Kasumi-1 (cell line): Measurements from ENCODE around the gene MGAT4A.

Experiments
- DNase-seq, 2 experiments: peaks; one replicate each; lab custom pipeline; 2025; lab: John Stamatoyannopoulos, UW

Gene MGAT4A

DNA sequence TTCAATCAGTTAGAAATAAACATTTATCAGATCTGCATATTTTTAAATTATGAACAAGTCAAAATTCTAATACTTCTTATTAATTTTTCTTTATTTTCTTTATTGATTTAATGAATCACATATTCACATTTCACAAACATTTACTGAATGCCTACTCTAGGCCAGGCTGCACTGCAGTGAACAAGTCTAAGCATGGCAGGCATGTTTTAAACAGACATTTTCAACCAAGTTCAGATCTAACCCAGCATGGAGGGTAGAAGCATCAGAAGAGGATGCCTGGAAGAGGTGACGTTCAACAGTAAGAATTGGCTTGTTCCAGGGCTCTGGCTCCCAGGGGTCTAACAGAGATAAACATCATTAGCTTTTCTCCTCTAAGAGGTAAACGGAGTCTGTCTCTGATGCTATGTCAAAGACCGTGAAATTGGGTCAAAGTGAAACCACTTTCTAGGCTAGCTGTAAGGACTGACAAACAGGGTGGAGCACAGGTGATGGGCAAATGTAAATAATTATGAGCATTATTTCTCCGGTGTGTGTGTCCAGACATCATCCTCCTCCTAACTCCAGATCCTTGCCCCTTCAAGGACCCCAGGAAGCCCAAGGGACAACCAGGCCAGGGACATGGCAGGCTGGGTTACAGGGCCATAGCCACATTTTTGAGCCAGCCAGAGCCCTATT, 72.0 kb downstream of the MGAT4A start:
- no peak for DNase-seq

DNA sequence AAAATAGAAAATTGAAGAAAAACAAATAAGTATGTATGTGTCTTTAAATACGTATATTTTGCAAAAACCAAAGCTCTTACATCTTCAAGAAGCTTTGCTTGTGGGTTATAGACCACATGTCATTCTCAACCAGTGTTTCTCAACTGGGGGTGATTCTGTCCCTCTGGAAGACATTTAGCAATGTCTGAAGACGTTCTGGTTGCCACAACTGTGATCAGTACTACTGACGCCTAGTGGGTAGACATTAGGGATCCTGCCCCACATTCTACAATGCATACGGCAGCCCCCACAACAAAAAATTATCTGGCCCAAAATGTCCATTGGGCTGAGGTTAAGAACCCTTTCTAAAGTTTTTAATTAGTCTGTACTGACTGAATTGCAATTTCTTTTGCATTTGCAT, 74.1 kb downstream of the MGAT4A start:
- DNase-seq = peak in 1 of 2 experiments; percentile 8

DNA sequence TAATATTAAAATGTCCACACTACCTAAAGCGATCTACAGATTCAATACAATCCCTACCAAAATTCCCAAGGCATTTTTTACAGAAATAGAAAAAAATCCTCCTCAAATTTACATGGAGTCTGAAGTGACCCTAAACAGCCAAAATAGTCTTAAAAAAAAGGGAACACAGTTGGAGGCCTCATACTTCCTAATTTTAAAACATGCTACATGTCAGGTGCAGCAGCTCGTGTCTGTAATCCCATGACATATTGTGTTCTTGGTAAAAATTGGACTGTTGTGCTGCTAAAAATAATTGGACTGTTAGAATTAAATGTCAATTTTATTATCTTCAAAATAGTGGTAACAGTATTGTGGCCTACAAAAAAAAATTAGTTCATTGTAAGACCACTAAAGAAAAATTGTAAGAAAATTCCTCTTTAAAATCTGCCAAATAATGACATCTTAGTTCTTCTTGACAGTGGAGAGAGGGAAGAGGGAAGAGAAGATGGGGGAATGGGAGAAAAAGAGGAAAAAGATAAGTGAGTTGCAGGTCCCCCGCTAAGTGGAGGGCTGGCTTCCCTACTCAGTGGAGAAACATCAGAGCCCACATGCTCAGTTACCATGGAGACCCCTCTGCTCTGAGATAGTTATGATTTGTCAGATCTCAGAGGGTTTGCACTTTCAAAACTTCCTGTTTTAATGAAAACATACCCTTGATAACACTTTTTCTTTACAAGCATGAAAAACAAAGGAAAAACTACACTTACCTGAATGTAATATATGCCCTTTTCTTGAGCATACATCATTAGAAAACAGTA, 76.0 kb downstream of the MGAT4A start:
- peak; percentile 29 to 42 for DNase-seq

DNA sequence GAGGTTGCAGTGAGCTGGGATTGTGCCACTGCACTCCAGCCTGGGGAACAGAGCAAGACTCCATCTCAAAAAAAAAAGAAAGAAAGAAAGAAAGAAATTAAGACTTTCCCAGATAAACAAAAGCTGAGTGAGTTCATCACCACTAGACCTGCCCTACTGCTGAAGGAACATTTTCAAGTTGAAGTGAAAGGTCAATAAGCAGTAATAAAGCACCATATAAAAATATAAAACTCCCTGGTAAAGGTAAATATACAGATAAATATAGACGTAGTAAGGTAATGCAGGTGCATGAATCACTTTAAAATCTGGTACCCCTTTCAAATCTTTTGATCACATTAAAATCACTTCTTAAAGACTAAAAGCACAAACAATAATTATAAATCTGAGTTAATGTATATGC, 79.9 kb downstream of the MGAT4A start:
- DNase-seq = no peak

DNA sequence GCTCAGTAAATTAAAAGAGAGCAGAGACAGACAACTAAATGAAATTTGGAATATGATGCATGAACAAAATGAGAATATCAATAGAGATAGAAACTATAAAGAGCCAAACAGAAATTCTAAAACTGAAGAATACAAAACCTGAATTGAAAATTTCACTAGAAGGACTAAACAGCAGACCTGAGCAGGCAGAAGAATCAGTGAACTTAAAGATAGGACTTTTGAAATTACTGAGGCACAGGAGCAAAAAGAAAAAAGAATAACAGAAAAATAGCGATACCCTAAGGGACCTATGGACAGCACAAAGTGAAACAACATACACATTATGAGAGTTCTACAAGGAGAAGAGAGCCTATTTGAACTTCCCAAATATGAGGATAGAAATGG, 80.9 kb downstream of the MGAT4A start:
- no peak for DNase-seq

DNA sequence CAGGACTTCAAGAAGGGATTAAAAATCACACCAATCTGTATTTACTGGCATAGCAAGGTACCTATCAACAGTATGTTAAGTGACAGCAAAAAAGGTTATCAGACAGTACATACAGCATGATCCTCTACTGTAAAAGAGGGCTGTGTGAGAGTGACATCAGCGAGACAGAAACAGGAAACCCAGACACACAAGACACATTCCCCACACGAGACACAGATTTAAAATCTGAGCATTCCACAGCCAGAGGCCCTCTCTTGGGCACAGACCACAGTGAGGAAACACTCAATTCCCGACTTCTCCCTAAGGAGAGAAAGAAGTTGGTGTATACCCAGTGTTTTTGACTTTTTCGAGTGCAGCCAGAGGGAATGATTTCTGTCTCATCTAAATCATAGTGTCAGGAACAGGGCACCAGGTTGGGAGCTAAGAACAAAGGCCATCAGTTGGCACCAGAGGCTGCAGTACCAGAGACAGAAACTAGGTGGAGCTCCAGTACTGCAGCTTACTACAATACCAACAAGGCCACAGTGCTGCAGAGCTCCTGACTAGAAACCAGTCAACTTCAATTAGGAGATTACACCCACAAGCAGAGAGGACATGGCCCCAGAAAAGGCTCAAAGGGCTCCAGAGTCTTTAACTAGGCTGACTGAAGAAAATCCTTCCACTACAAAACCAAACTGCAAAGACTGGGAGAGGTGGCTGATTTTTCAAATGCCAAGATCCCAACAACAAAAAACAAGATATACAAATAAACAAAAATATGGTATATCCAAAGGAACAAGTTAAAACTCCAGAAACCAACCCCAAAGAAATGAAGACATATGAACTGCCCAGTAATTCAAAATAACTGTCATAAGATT, 81.6 kb downstream of the MGAT4A start:
- DNase-seq = peak; percentile 91 to 97

DNA sequence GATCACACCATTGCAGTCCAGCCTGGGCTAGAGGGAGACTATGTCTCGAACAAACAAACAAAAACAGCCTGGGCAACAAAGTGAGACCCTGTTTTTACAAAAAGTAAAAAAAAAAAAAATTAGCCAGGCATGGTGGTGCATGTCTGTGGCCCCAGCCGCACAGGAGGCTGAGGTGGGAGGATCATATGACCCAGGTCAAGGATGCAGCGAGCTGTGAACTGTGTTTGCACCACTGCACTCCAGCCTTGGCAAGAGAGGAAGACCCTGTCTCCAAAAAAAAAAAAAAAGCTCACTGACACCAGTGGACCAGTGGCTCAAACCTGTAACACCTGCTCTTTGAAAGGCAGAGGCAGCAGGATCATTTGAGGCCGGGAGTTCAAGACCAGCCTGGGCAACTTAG, 82.5 kb downstream of the MGAT4A start:
- DNase-seq = no peak

DNA sequence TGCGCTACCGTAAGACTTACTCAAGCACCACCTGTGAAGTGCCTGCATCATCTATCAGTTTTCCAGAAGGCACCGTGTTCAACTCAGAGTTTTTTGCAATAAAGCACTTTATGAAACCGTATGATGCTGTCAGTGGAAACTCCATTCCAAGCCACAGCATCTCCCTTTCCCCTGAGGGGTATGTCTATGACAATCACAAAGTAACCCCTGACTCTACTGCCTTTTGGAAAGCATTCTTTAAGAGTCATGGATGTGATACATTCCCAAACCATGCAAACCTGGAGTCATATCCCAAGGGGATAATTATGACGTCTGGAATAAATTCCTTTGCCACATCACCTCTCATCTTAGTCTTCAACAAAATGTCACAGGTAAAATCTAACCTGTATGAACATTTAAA, 83.3 kb downstream of the MGAT4A start:
- DNase-seq = no peak

DNA sequence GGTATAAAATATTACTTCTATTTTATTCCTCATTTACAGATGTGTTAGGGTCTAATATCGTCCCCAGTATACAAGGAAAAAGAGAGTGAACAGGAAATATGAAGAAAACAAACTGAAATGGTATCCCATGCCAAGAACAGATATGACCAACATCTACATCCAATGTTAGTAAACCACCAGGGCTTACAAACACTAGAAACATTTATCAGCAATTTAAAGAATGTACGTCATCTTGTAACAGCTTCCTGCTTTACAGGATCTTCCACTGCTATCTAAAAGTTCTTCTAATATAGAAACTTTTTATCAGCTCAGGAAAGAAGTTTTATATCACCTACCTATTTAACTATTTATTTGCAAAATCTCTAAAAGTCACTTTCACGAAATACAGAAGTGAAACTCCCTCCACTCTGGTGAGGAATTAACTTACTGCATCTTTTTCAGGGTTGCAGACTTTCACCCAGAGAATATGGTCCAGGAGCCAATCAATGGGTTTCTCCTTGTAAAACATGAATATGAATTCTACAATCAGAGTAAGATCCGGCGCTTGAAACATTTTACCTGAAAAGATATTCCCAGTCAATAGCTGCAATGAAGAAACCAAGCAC, 87.3 kb downstream of the MGAT4A start:
- no peak for DNase-seq

DNA sequence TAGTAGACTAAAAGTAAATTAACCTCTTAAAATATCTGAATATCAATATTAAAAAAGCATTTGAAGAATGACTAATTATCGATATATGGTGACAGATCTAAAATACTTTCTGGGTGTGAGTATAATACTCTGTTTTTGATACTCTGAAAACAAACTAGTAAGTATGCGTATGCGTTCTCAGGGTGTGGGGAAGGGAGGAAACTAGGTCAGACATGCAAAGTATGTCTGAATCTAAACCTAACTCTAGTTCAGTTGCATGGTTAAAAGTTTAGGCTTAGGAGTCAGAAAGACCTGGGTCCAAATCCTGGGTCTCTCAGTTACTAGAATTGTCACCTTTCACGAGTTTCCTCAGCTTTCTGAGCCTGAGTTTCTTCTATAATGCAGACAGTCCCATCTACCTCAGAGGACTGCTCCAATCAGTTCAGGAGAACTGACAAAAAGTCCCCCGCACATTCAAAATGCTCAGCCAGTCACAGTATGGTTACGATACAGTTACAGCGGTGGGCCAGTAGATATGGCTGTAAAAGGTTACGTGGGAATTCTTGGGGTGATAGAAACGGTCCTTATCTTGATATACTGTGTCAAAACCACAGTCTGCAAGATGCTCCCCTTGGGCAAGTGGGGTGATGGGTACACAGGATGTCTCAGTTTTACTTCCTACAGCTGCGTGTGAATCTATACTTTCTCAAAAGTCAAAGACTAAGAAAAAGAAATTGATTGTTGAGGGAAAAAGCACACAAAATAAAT, 93.4 kb downstream of the MGAT4A start:
- no peak for DNase-seq

DNA sequence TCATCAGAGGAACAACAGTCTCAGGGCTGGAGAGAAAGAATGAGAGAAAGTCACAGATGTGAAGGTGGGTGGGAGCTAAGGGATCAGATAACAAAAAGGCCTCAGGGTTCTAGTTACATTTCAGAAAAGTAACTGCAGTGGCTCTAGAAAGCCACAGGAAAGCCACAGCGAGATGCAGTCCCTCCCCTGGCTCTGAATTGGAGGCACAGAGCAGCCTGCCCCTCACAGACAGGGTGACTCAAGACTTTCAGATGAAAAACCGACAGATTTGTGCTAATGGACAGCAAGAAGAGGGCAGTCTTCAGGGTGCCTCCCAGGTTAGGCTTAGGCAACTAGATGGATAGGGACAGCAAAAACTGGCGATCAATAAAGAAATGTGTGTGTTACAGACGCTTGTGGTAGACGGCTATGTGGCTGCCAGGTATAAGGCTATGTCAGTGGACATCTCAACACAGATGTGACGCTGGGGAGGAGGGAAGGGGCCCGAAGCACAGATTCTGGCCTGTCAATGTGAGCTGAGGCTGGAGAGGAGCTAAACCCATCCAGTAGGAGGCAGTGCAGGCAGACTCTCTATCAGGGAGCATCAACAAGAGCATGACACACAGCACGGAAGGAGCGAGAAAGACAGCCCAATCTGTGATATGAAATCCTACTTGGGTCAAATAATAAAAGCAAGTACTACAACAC, 96.4 kb downstream of the MGAT4A start:
- DNase-seq = peak; percentile 64 to 71

DNA sequence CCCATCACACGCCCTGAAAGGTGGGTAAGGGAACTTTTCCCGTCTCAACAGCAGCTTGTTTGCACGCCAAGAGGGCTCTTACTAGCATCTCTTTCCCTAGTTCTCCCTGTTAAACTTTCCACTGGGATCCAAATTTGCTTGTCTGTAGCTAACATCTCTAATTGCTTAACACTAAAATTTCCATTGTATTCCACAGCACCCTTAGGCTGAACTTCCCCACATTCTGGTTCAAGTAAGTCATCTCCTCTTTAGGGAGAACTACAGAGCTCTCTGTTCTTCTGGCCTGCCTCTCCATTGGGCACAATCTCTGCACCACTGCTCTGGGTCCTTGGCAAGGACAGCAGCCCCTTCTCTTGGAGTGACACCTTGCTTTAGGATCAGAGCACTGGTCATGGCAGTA, 98.6 kb downstream of the MGAT4A start:
- DNase-seq = no peak

DNA sequence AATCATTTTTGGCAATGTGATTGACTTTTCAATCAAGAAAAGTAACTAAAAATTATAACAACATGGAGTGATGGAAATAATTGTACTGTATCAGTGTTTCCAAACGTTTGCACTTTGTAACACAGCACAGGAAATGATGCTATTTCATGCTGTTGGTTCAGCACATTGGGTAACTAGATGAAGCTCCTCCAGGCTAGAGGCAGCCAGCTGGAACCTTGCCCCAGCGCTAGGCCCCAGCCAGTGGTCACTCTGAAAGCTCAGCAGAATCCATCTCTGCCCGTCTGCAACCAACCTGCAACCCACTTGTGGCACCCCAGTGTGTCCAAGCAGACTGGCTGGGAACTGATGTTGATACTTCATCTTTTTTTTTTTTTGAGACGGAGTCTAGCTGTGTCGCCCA, 107.3 kb downstream of the MGAT4A start:
- no peak for DNase-seq

DNA sequence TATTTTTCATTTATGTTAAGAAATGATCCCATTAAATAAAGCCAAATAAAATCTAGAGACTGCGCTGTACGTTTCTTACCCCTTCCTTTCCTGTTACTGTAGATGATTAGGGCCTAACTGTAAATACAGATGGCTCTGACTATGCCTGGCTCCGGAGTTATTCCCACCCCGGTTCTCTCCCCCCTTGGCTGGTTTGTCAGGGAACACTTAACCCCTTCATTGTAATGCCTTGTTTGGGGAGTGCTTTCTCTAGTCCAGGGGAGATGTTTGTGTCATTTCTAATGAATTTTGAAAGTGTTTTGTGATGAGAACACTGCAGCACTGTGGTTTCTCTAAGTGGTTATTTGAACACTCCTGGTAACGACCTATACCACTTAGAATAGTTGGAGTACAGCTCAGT, 113.8 kb downstream of the MGAT4A start:
- DNase-seq = no peak

DNA sequence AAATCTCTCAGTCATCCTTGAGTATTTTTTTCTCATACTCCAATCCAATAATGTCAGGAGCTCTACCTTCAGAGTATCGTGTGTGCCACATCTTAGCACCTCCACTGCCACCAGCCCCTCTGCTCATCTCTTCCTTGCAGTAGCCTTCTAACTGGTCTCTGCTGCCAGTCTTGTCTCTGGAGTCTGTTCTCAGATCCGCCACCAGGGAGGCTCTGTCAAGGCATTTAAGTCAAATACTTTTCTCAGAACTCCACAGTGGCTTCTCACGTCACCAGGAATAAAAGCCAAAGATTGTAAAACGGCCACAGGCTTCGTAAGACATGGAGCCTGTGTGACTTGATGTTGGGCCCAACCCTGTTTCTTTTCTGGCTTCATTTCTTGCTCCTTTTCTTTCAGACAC, 115.5 kb downstream of the MGAT4A start:
- DNase-seq = peak in 1 of 2 experiments; percentile 32

DNA sequence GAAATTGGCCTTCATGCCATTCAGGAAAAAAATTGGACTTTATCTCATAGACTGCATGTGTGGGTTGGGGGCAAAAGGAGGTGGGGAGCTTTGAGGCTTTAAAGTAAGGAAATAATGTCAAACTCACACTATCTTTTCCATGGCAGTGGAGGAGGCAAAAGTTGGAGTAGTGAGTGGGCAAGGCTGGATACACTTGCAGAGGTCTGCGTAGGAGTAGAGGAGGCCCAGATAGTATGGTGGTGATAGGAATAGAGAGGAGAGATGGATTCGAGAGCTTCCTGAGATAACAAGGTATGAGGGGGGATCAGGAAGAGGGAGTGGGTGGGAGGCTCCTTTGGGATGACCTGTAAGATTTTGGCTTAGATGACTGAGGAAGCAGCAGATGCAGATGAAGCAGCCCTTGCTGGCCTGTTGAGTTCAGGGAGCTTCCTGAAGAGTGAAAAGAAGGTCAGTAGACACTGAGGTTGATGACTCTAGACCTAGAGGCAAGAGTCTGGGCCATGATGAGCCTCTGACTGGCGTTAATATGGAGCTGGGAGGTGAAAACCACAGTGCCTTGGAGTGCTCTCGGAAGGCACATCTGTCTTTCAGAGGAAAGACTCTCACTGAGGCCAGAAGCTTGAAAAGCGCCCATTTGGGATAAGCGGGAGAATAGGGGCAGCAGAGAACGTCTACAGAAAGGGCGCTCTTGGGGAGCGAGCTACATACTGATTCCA, 116.8 kb downstream of the MGAT4A start:
- DNase-seq = no peak

DNA sequence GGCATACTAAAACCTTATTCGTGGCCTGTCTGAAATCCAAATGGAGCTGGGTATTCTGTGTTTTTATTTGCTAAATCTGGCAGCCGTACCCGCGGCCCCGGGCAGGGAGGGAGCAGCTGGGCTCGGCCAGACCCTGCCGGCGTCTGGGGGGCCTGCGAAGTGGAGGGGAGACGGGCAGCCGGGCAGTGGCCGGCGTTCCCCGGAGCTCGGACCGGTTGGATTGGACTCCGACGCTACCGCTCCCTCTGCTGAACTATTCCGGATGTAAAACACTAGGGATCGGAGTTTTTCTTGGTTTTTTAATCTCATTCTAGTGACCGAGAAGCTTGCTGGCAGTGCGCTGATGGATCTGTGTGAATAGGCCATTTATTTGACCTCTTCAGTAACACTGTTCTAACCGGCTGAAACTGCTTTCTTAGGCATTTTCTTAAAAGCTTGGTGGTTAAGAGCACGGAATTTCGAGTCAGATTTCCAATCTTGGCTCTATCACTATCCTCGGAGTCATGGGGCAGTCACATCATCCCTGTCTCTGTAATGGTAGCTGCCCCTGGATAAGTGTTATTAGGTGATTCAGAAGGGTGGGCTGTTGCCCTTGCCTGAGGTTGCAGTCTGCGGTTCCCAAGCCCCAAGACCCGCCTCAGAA, 121.8 kb downstream of the MGAT4A start:
- peak in 1 of 2 experiments; percentile 20 for DNase-seq

DNA sequence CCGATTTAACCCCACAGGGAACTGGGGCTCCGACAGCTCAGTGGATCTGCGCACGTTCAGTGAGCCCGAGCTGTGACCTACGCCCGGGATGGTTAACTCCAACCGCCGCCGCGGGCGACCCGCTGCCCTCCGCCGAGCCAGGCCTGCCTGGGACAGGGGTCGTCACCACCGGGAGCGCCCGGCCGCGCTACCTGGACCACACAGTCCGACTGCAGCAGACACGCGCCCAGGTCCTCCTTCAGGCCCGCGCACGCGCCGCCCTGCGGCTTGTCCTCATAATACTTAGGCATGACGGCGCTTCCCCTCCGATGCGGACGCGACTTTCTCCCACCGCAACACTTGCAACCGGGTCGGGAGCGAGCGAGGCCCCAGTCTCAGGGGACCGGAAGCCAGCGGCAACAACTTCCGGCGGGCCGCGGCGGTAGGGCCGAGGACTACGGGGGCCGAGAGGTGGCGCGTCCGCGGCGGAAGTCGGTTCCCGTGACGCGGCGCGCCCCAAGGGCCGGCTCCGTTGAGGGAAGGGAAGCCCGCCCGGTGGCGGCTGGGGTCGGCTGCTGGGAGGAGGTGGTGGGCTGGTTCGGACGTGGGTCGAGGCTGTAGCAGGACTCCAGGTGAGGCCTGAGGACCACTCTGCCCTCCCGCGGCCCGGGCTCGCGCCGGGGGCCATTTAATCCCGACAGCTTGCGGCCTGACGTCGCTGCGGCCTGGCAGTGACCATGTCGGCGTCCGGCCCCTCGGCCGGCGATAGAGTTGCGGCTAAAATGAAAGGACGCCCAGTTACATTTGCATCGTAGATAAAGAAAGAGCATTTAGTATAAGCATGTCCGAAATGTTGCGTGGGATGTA, 122.6 kb downstream of the MGAT4A start, which contains the start of the genes COA5 and UNC50:
Gene COA5, minus strand, starts transcription at position 397 of the 846 bp plus-strand sequence. Its CDS starts 107 bp downstream, at position 290.
Gene UNC50, plus strand, starts transcription at position 474 of the 846 bp plus-strand sequence. CDS start 1,171 bp downstream, outside the sequence.
- DNase-seq = peak; percentile 84 to 90

DNA sequence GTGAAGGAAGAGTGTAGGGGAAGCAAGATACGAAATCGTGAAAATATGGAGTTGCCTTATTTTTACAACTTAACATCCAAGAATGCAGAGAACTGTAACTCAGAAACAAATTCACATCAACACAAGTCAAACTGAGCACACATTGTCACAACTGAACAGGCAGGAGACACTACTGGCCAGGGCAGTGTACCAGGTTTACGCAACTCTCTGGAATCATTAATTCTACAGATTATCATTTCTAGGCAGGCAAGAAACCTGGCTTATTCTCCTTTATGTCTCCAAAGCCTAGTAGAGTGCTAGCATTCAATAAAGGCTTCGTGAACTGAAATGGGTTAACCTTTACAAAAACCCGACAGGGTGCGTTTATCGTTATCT, 123.2 kb downstream of the MGAT4A start:
- DNase-seq = peak in 1 of 2 experiments; percentile 18
